Measurements from ENCODE around the gene OLR1.
"Not testable (repeated sequence)": the region's sequence is repeated elsewhere in the genome, so short reads cannot be mapped to it uniquely, and the experiment has no call there.

Gene OLR1

GRCh38 chr12:10171973-10172728 is at the start of gene OLR1:
TSS of gene OLR1 (minus strand) at chr12:10172132. CDS start at chr12:10172077, 55 bp downstream.
- no peak for DNase-seq

GRCh38 chr12:10220398-10221077 is 48.6 kb upstream of the OLR1 start:
- peak; percentile 80 for DNase-seq

- DNase-seq = no peak
Observed at GRCh38 chr12:10218021-10218420, 46.1 kb upstream of the OLR1 start.

- DNase-seq = not testable (repeated sequence)
Observed at GRCh38 chr12:10215946-10216345, 44.0 kb upstream of the OLR1 start.

- no peak for DNase-seq
Observed at GRCh38 chr12:10215436-10215835, 43.5 kb upstream of the OLR1 start.

DNA sequence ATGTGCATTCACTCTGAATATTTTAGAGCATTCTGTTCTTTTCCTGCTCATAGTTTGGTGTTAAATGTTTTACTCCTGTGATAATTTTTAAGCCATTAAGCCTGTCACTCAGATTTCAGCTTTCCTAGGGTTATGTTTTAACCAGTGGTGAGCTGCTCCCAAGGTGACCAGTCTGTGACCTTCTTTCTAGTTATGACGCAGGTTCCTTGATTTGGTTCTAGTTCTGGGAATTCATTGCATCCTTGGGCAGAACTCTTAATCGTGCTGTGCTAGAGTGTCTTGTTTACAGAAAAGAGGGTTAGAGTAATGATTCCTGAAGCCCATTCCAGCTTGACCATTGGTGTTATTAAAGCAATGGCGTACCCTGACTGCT is 42.9 kb upstream of the OLR1 start:
- no peak for DNase-seq

- DNase-seq = peak; percentile 37
Observed at GRCh38 chr12:10214136-10214894, 42.4 kb upstream of the OLR1 start.

DNA sequence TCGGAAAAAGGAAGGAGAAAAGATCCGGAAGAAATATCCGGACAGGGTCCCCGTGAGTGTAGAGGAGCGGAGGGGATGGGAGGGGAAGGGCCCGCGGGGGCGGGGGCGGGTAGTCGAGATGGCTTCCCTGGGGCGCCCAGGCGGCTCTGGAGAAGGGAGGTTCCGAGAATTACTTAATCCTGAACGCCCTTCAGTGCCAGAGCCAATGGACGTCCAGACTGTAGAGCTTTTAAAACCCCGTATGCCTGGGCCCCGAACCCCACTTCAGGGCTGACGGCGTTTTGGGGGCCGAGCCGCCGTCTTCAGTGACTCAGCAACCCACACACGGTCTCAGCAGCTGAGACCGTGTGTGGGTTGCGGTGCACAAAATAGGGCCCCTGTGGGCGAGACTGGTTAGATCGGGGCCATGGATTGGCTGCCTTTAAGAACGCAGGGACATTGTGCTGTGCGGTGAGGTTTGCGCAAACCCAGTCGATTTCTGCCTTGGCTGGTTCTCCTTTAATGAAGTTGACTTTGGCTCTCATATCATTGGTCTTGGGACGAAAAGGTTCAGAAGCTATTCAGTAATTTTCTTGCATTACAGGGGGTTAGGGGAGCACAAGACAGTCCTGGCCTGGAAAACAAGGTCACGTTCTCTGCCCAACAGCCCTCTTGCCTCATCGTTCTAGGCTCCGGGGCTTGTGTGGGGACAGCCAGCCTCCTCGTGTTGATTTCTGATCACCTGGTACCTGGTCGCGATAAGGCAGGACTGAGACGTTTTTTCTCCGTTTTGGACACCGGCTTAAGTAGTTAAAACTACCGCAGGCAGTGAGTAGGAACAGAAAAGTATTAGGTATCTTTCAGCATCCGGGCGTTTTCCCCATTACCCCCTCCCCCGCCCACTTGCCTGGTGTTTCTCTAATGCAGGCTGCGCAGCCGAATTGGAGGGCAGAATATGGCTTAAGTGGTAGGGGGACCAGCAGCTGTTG is 41.5 kb upstream of the OLR1 start:
- peak; percentile 48 for DNase-seq

DNA sequence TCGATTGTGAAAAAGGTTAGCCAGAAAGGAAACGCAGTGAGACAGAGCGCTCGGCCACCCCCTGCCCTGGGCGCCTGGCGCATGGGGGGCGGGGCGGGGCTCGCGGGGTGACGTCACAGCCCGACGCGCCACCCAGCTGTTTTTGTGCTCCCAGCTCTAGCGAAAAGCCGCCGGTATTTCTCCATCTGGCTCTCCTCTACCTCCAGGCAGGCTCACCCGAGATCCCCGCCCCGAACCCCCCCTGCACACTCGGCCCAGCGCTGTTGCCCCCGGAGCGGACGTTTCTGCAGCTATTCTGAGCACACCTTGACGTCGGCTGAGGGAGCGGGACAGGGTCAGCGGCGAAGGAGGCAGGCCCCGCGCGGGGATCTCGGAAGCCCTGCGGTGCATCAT is 40.8 kb upstream of the OLR1 start, which contains the start of gene GABARAPL1:
GABARAPL1 (plus strand) TSS at position 139 of the 393 bp plus-strand sequence; CDS start at position 392, 253 bp downstream.
- DNase-seq = peak; percentile 69

DNA sequence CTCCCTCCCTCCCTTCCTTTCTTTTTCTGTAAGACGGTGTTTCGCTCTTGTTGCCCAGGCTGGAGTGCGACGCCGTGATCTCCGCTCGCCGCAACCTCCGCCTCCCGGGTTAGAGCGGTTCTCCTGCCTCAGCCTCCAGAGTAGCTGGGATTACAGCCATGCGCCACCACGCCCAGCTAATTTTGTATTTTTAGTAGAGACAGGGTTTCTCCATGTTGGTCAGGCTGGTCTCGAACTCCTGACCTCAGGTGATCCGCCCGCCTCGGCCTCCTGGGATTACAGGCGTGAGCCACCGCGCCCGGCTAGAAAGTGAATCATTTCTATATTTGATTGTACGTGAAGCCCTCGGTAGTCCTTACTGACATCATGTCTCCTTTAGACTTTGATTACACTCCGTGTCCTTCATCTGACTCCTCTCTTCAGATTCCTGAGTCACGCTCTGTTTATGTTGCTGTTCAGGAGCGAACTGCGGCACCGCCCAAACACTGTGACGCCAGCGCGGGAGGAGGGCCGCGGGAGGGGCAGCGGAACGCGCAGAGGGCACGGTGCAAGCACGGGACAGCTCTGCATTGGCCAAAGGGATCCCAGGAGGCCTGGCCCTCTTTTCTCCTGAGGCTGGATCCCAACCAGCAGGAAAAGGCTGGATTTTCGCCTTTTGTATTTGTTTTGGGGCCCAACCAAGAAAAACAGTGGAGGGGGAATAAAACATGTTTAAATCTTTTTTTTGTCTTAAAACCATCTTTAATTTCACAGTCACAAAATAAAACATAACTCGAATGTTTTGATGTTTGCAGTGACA is 40.2 kb upstream of the OLR1 start:
- DNase-seq = peak; percentile 86

DNA sequence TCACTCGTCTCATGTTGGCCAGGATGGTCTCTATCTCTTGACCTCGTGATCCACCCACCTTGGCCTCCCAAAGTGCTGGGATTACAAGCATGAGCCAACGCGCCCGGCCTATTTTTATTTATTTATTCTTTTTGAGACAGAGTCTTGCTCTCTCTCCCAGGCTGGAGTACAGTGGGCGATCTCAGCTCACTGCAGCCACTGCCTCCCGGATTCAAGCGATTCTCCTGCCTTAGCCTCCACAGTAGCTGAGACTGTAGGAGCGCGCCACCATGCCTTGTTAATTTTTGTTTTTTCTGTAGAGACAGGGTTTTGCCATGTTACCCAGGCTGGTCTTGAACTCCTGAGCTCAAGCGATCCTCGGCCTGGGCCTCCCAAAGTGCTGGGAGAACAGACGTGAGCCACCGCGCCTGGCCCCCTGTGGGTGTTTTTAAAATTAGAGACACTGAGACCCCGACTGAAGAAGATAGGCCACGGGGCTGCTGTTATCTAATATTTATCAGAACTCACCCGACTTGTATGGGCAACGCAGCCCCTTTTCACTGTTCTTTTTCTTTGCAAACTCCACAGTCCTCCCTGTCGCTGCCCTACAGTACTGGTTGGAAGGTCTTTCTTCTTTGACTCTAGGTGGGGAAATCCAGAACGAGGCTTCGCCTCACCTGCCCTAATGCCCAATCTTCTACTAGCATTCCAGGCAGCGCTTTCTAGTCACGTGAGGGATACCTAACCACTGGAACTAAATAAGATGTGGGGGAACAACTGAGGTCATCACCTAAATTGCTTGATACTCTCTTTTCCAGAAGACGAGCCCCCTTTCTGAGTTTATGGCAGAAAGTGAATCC is 39.4 kb upstream of the OLR1 start:
- DNase-seq = no peak

DNA sequence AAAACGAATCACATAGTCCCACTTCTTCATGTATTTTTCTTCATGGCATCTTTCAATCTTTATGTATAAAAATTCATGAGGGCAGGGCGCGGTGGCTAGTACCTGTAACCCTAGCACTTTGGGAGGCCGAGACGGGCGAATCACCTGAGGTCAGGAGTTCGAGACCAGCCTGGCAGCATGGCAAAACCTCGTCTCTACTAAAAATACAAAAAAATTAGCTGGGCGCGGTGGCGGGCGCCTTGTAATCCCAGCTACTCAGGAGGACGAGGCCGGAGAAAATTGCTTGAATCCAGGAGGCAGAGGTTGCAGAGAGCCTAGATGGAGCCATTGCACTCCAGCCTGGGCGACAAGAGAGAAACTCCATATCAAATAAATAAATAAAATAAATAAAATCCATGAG is 38.3 kb upstream of the OLR1 start:
- DNase-seq = no peak

GRCh38 chr12:10207136-10207535 is 35.2 kb upstream of the OLR1 start:
- DNase-seq = no peak

DNA sequence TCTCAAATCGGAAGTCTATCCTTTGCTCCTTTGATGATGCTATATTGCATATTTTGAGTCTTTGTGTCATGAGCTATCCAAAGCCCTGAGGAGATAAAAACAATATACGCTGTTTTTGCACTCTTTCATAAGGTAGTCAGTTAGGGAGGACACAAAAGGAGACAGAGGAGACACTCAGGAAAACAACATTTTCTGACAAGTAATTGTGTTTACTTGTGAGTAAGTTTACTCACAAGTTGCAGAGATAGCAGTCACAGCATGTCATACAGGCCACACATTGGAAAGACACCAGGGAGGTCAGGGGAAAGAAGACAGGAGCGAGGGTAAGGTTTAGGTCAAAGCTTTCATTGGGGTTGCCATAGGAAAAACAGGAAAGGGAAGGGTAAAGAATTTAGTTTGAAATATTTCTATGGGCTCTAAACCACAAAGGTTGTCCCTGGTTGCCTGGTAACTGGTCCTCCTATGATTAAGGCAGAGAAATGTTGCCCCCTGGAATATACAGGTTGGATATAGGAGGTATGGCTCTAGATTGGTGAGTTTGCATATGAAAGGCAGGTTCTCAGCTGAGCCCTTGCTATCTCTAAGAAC is 33.4 kb upstream of the OLR1 start:
- no peak for DNase-seq

DNA sequence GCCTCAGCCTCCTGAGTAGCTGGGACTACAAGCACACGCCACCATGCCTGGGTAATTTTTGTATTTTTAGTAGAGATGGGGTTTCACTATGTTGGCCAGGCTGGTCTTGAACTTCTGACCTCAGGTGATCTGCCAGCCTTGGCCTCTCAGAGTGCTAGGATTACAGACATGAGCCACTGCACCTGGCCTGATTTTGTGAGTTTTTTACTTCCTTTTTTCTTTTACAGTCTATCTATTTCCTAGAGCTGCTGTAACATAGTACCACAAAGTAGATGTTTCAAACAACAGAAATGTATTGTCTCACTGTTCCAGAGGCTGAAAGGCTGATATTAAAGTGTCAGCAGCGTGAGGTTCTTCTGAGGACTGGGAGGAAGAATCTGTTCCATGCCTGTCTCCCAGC is 32.6 kb upstream of the OLR1 start:
- not testable (repeated sequence) for DNase-seq

- no peak for DNase-seq
Observed at GRCh38 chr12:10197879-10198278, 25.9 kb upstream of the OLR1 start.

- DNase-seq = no peak
Observed at GRCh38 chr12:10196210-10196609, 24.3 kb upstream of the OLR1 start.

DNA sequence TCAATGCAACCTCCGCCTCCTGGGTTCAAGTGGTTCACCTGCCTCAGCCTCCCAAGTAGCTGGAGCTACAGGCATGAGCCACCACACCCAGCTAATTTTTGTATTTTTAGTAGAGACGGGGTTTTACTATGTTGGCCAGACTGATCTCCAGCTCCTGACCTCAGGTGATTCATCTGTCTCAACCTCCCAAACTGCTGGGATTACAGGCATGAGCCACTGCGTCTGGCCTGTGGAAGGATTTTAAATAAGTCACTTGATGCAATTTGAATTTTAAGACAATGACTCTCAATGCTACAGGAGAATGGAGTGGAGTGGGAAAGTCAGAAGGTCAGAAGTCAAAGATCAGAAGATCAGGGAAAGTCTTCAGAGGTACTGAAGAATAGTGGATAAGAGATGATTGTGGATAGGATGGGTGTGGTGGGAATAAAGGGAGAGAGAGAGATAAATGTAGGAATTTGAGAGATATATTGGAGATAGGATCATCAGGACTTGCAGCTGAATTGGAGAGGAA is 22.3 kb upstream of the OLR1 start:
- DNase-seq = no peak

- no peak for DNase-seq
Observed at GRCh38 chr12:10191865-10192264, 19.9 kb upstream of the OLR1 start.

Measured in NCI-H2029 treated with DMSO at 0.1 percent for 48 hours (cell line).